Mucosa of descending colon (tissue), 3 donors: ENCODE results near the gene CBX2. TPM values are rescaled to one million over a fixed set of nuclear protein-coding genes. Genes with fewer than 3 reads are reported as not detected.
A peak's percentile ranks its signal among the peaks of the same experiment; 100 is the strongest.

Experiments
- ATAC-seq: fragments of 200-7000 bp; cut with Tn5 transposase; one replicate; pipeline ENCODE4 v1.9.1; 2020; ENCODE audit warnings: mild to moderate bottlenecking, moderate library complexity
- DNase-seq, 3 donors: peaks; one replicate each; pipeline ENCODE4 v3.0.0-alpha.2; 2020
- H3K36me3 ChIP-seq: fragments of 200-600 bp; one replicate; pipeline ENCODE4 v1.8.0; 2021; ENCODE audit warnings: low read depth, mild to moderate bottlenecking
- H3K4me1 ChIP-seq: fragments of 200-600 bp; one replicate; pipeline ENCODE4 v1.8.0; 2021; ENCODE audit warnings: low read depth, mild to moderate bottlenecking
- H3K4me3 ChIP-seq: fragments of 200-600 bp; one replicate; pipeline ENCODE4 v1.8.0; 2021; ENCODE audit warnings: mild to moderate bottlenecking
- H3K9me3 ChIP-seq: fragments of 200-600 bp; one replicate; pipeline ENCODE4 v1.8.0; 2021; ENCODE audit warnings: mild to moderate bottlenecking
- intact Hi-C, 2 donors: fragments of 100-400 bp; cut with DNase I in 1 of 2; cut with micrococcal nuclease in 1 of 2; formaldehyde crosslinking; loops; one replicate each; pipeline versions ENCODE4 v1.11.0 to v1.11.1; 2022; cut with DNase I, micrococcal nuclease
- long read RNA-seq, 2 donors: library from polyadenylated mRNA; unstranded; transcript quantifications; one replicate each; pipeline ENCODE4 v2.0.0, GENCODE V29; 2019 to 2021
- total RNA-seq, 3 donors: library from RNA; stranded (reverse); fragmentation: NEBNext Ultra II Directional in 2 of 3; extraction: Animal tissue kit (Norgen Biotek cat#: 25700) in 2 of 3; gene quantifications; one replicate each; pipeline versions ENCODE4 v1.2.1 to v1.2.4, GENCODE V29; 2021 to 2023
- TF ChIP-seq, protein P1 (sequence below): fragments of 200-600 bp; IDR thresholded peaks from one replicate; pipeline ENCODE4 v1.8.0; 2022; ENCODE audit warnings: antibody characterized with exemption, mild to moderate bottlenecking
- donor health status: DM: no; HTN: no; CAD: no; lungs with moderate emphysema.
- donor health status: DM: no; HTN: no; CAD: no.
- donor health status: DM: no; HTN: yes; CAD: no.

CBX2 gene
- total RNA-seq = 1 to 10 TPM in 1 of 3 donors, under 1 TPM in 2; 0.14 to 1.5 (median 0.76) TPM
- long read RNA-seq, donor 1, partial matches to known transcripts = 0 of 2 reads
- long read RNA-seq, donor 1, other reads (novel, unspliced or antisense) = 2 of 2 reads
- long read RNA-seq, donor 2 = 0 reads

GRCh38 chr17:79777894-79778503 lies at the start of gene CBX2:
Gene CBX2 (plus strand): TSS chr17:79778148. CDS start chr17:79778236, 88 bp downstream.
- H3K36me3 ChIP-seq = no peaks in the 10 kb centered on the region
- no peaks in the 10 kb centered on the region for H3K9me3 ChIP-seq
- no peak within 1 kb of the TSS for H3K4me3 ChIP-seq
- intact Hi-C loops = no loop called here
- ATAC-seq (peak; percentile 92), DNase-seq (peak; percentile 73 to 88 (median 80))
- TF ChIP-seq, protein P1, sequence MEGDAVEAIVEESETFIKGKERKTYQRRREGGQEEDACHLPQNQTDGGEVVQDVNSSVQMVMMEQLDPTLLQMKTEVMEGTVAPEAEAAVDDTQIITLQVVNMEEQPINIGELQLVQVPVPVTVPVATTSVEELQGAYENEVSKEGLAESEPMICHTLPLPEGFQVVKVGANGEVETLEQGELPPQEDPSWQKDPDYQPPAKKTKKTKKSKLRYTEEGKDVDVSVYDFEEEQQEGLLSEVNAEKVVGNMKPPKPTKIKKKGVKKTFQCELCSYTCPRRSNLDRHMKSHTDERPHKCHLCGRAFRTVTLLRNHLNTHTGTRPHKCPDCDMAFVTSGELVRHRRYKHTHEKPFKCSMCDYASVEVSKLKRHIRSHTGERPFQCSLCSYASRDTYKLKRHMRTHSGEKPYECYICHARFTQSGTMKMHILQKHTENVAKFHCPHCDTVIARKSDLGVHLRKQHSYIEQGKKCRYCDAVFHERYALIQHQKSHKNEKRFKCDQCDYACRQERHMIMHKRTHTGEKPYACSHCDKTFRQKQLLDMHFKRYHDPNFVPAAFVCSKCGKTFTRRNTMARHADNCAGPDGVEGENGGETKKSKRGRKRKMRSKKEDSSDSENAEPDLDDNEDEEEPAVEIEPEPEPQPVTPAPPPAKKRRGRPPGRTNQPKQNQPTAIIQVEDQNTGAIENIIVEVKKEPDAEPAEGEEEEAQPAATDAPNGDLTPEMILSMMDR = no peak
- H3K4me1 ChIP-seq = peaks cover 17% of the 10 kb centered on the region

- intact Hi-C loops = no loop called here
- H3K4me1 ChIP-seq = peaks cover 4% of the 10 kb centered on the region
- DNase-seq (peak in 2 of 3 donors; percentile 76 to 88), ATAC-seq (peak; percentile 84)
- no peaks in the 10 kb centered on the region for H3K36me3 ChIP-seq
- no peaks in the 10 kb centered on the region for H3K9me3 ChIP-seq
- TF ChIP-seq, protein P1 = no peak
- H3K4me3 ChIP-seq = no peak overlapping the region
Observed at GRCh38 chr17:79728169-79728907, 49.6 kb upstream of the CBX2 start.

GRCh38 chr17:79728908-79729471 lies 49.0 kb upstream of the CBX2 start:
- TF ChIP-seq, protein P1 = no peak
- H3K9me3 ChIP-seq = no peaks in the 10 kb centered on the region
- no peaks in the 10 kb centered on the region for H3K36me3 ChIP-seq
- intact Hi-C loops = no loop called here
- no peak overlapping the region for H3K4me3 ChIP-seq
- DNase-seq (no peak), ATAC-seq (peak; percentile 16)
- peaks cover 4% of the 10 kb centered on the region for H3K4me1 ChIP-seq

DNA sequence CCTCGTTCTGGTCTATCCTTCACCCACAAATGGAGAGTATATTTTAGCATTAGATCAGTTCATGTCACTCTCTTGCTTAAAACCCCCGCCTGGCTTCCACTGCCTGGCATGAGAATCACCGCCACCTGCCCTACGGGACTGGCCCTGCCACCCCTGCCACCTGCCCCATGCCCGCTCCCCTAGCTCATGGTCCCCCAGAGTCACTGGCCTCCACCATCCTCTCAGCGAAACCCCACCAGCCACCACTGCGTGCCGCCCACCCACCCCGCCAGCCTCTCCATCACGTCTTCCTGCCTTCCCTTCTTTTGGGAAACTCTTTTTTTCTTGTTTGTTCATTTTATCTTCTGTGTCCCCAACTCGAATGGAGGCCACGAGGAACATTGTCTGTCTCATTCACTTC lies 48.2 kb upstream of the CBX2 start:
- DNase-seq = no peak
- Histone ChIP-seq H3K4me3 (no peak overlapping the region), H3K4me1 (peaks cover 4% of the 10 kb centered on the region), H3K9me3 (no peaks in the 10 kb centered on the region), H3K36me3 (no peaks in the 10 kb centered on the region)
- TF ChIP-seq, protein P1 = no peak
- intact Hi-C loops = no loop called here
- ATAC-seq = no peak

GRCh38 chr17:79730437-79730768 lies 47.5 kb upstream of the CBX2 start:
- DNase-seq (no peak), ATAC-seq (no peak)
- H3K9me3 ChIP-seq = no peaks in the 10 kb centered on the region
- peaks cover 4% of the 10 kb centered on the region for H3K4me1 ChIP-seq
- H3K36me3 ChIP-seq = no peaks in the 10 kb centered on the region
- intact Hi-C loops = no loop called here
- TF ChIP-seq, protein P1 = no peak
- no peak overlapping the region for H3K4me3 ChIP-seq
